HEK293 (cell line): ENCODE results near the gene SECTM1.

Source experiments
- KLF17 ChIP-seq: fragments of 450-650 bp; formaldehyde crosslinking; IDR thresholded peaks from 2 replicates; pipeline ENCODE4 v1.5.1; 2016; ENCODE audit warnings: missing biosample characterization, missing genetic modification characterization
- ZBTB26 ChIP-seq: fragments of 450-650 bp; formaldehyde crosslinking; optimal IDR thresholded peaks from 2 replicates; pipeline ENCODE3; 2016; ENCODE audit warnings: missing biosample characterization, mild to moderate bottlenecking, missing genetic modification characterization
- ZNF140 ChIP-seq: fragments of 450-650 bp; formaldehyde crosslinking; IDR thresholded peaks from 2 replicates; pipeline ENCODE4 v1.5.1; 2016; ENCODE audit warnings: missing biosample characterization, missing genetic modification characterization
- ZNF37A ChIP-seq: fragments of 450-650 bp; IDR thresholded peaks from 2 replicates; pipeline ENCODE4 v1.5.1; 2018; ENCODE audit warnings: missing biosample characterization, missing genetic modification characterization
- ZNF510 ChIP-seq: fragments of 450-650 bp; formaldehyde crosslinking; IDR thresholded peaks from 2 replicates; pipeline ENCODE4 v1.5.1; 2018; ENCODE audit warnings: mild to moderate bottlenecking, missing genetic modification characterization, missing biosample characterization; ENCODE audit not compliant: insufficient replicate concordance
- TF ChIP-seq, protein P1 (sequence below): fragments of 450-650 bp; IDR thresholded peaks from 2 replicates; pipeline ENCODE4 v1.5.1; 2018; ENCODE audit warnings: missing biosample characterization, mild to moderate bottlenecking, missing genetic modification characterization
- TF ChIP-seq, protein P2 (sequence below): fragments of 450-650 bp; formaldehyde crosslinking; conservative IDR thresholded peaks from 2 replicates; pipeline ENCODE4 v1.5.1; 2016; ENCODE audit warnings: low read depth, missing biosample characterization, missing genetic modification characterization
- TF ChIP-seq, protein P3 (sequence below): fragments of 450-650 bp; formaldehyde crosslinking; IDR thresholded peaks from 2 replicates; pipeline ENCODE4 v1.5.1; 2017; ENCODE audit warnings: missing biosample characterization, missing genetic modification characterization
- TF ChIP-seq, protein P4 (sequence below): fragments of 450-650 bp; formaldehyde crosslinking; IDR thresholded peaks from 2 replicates; pipeline ENCODE4 v1.5.1; 2017; ENCODE audit warnings: missing biosample characterization, missing genetic modification characterization
- TF ChIP-seq, protein P5 (sequence below): fragments of 450-650 bp; formaldehyde crosslinking; IDR thresholded peaks from 2 replicates; pipeline ENCODE4 v1.5.1; 2017; ENCODE audit warnings: missing biosample characterization, missing genetic modification characterization
- TF ChIP-seq, protein P6 (sequence below): fragments of 450-650 bp; formaldehyde crosslinking; IDR thresholded peaks from 2 replicates; pipeline ENCODE4 v1.5.1; 2017; ENCODE audit warnings: missing biosample characterization, missing genetic modification characterization

Gene SECTM1

GRCh38 chr17:82324566-82325285 lies 8.8 kb downstream of the SECTM1 start (continued):
- TF ChIP-seq KLF17 (tag by site-specific recombination): peak; percentile 40; the same call in 1 of the 2 replicates
- no peak for TF ChIP-seq ZNF510 (tag by site-specific recombination)
- TF ChIP-seq, protein P1, sequence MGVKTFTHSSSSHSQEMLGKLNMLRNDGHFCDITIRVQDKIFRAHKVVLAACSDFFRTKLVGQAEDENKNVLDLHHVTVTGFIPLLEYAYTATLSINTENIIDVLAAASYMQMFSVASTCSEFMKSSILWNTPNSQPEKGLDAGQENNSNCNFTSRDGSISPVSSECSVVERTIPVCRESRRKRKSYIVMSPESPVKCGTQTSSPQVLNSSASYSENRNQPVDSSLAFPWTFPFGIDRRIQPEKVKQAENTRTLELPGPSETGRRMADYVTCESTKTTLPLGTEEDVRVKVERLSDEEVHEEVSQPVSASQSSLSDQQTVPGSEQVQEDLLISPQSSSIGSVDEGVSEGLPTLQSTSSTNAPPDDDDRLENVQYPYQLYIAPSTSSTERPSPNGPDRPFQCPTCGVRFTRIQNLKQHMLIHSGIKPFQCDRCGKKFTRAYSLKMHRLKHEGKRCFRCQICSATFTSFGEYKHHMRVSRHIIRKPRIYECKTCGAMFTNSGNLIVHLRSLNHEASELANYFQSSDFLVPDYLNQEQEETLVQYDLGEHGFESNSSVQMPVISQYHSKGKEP (tag by site-specific recombination): no peak
- TF ChIP-seq ZBTB26 (tag by site-specific recombination): no peak
- no peak for TF ChIP-seq ZNF37A (tag by site-specific recombination)
- TF ChIP-seq, protein P2, sequence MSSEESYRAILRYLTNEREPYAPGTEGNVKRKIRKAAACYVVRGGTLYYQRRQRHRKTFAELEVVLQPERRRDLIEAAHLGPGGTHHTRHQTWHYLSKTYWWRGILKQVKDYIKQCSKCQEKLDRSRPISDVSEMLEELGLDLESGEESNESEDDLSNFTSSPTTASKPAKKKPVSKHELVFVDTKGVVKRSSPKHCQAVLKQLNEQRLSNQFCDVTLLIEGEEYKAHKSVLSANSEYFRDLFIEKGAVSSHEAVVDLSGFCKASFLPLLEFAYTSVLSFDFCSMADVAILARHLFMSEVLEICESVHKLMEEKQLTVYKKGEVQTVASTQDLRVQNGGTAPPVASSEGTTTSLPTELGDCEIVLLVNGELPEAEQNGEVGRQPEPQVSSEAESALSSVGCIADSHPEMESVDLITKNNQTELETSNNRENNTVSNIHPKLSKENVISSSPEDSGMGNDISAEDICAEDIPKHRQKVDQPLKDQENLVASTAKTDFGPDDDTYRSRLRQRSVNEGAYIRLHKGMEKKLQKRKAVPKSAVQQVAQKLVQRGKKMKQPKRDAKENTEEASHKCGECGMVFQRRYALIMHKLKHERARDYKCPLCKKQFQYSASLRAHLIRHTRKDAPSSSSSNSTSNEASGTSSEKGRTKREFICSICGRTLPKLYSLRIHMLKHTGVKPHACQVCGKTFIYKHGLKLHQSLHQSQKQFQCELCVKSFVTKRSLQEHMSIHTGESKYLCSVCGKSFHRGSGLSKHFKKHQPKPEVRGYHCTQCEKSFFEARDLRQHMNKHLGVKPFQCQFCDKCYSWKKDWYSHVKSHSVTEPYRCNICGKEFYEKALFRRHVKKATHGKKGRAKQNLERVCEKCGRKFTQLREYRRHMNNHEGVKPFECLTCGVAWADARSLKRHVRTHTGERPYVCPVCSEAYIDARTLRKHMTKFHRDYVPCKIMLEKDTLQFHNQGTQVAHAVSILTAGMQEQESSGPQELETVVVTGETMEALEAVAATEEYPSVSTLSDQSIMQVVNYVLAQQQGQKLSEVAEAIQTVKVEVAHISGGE: no peak
- TF ChIP-seq, protein P3, sequence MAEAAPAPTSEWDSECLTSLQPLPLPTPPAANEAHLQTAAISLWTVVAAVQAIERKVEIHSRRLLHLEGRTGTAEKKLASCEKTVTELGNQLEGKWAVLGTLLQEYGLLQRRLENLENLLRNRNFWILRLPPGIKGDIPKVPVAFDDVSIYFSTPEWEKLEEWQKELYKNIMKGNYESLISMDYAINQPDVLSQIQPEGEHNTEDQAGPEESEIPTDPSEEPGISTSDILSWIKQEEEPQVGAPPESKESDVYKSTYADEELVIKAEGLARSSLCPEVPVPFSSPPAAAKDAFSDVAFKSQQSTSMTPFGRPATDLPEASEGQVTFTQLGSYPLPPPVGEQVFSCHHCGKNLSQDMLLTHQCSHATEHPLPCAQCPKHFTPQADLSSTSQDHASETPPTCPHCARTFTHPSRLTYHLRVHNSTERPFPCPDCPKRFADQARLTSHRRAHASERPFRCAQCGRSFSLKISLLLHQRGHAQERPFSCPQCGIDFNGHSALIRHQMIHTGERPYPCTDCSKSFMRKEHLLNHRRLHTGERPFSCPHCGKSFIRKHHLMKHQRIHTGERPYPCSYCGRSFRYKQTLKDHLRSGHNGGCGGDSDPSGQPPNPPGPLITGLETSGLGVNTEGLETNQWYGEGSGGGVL: no peak
- no peak for TF ChIP-seq ZNF140 (tag by site-specific recombination)
- TF ChIP-seq, protein P4, sequence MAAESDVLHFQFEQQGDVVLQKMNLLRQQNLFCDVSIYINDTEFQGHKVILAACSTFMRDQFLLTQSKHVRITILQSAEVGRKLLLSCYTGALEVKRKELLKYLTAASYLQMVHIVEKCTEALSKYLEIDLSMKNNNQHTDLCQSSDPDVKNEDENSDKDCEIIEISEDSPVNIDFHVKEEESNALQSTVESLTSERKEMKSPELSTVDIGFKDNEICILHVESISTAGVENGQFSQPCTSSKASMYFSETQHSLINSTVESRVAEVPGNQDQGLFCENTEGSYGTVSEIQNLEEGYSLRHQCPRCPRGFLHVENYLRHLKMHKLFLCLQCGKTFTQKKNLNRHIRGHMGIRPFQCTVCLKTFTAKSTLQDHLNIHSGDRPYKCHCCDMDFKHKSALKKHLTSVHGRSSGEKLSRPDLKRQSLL: 0 out of 2 replicates have a peak, but pooled peaks have one; percentile 26
- TF ChIP-seq, protein P5, sequence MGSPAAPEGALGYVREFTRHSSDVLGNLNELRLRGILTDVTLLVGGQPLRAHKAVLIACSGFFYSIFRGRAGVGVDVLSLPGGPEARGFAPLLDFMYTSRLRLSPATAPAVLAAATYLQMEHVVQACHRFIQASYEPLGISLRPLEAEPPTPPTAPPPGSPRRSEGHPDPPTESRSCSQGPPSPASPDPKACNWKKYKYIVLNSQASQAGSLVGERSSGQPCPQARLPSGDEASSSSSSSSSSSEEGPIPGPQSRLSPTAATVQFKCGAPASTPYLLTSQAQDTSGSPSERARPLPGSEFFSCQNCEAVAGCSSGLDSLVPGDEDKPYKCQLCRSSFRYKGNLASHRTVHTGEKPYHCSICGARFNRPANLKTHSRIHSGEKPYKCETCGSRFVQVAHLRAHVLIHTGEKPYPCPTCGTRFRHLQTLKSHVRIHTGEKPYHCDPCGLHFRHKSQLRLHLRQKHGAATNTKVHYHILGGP: no peak
- TF ChIP-seq, protein P6, sequence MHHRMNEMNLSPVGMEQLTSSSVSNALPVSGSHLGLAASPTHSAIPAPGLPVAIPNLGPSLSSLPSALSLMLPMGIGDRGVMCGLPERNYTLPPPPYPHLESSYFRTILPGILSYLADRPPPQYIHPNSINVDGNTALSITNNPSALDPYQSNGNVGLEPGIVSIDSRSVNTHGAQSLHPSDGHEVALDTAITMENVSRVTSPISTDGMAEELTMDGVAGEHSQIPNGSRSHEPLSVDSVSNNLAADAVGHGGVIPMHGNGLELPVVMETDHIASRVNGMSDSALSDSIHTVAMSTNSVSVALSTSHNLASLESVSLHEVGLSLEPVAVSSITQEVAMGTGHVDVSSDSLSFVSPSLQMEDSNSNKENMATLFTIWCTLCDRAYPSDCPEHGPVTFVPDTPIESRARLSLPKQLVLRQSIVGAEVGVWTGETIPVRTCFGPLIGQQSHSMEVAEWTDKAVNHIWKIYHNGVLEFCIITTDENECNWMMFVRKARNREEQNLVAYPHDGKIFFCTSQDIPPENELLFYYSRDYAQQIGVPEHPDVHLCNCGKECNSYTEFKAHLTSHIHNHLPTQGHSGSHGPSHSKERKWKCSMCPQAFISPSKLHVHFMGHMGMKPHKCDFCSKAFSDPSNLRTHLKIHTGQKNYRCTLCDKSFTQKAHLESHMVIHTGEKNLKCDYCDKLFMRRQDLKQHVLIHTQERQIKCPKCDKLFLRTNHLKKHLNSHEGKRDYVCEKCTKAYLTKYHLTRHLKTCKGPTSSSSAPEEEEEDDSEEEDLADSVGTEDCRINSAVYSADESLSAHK (tag by site-specific recombination): no peak
